Nephron progenitor cell (in vitro differentiated cells): Measurements from ENCODE around the gene LACC1.

Source experiments
- DNase-seq: peaks from one replicate; pipeline ENCODE4 v3.0.0; 2021
- H3K27ac Mint-ChIP-seq: 2 replicates; pipeline ENCODE4 v1.8.0; 2021; ENCODE audit warnings: mild to moderate bottlenecking, moderate library complexity, mixed read lengths
- H3K27me3 Mint-ChIP-seq: 2 replicates; pipeline ENCODE4 v1.8.0; 2021; ENCODE audit warnings: mild to moderate bottlenecking, low read depth, mixed read lengths; ENCODE audit not compliant: poor library complexity
- H3K36me3 Mint-ChIP-seq: 2 replicates; pipeline ENCODE4 v1.8.0; 2021; ENCODE audit warnings: low read depth, mixed read lengths
- H3K4me1 Mint-ChIP-seq: 2 replicates; pipeline ENCODE4 v1.8.0; 2021; ENCODE audit warnings: mixed read lengths
- H3K4me3 Mint-ChIP-seq: 2 replicates; pipeline ENCODE4 v1.8.0; 2021; ENCODE audit warnings: mild to moderate bottlenecking, moderate library complexity, mixed read lengths
- H3K9me3 Mint-ChIP-seq: 2 replicates; pipeline ENCODE4 v1.8.0; 2021; ENCODE audit warnings: mild to moderate bottlenecking, moderate library complexity, mixed read lengths
- CTCF ChIP-seq: fragments of 200-600 bp; sonication (generic); IDR thresholded peaks from 2 replicates; pipeline ENCODE4 v1.5.0; 2021; ENCODE audit warnings: antibody characterized with exemption

The LACC1 gene

GRCh38 chr13:43848001-43848649 is 31.6 kb upstream of the LACC1 start:
- Mint-ChIP-seq H3K9me3 (peaks cover 41% of the 10 kb centered on the region), H3K27ac (peak overlapping the region; percentile 29), H3K4me3 (no peak overlapping the region), H3K36me3 (peaks cover 58% of the 10 kb centered on the region), H3K27me3 (peaks cover 2% of the 10 kb centered on the region), H3K4me1 (no peaks in the 10 kb centered on the region)
- no peak for DNase-seq
- no peak for TF ChIP-seq CTCF

GRCh38 chr13:43850873-43851272 is 28.8 kb upstream of the LACC1 start:
- Mint-ChIP-seq H3K4me3 (no peak overlapping the region), H3K9me3 (peaks cover 69% of the 10 kb centered on the region), H3K4me1 (no peaks in the 10 kb centered on the region), H3K27me3 (peaks cover 2% of the 10 kb centered on the region), H3K27ac (no peak overlapping the region), H3K36me3 (peaks cover 79% of the 10 kb centered on the region)
- no peak for TF ChIP-seq CTCF
- DNase-seq = no peak

- Mint-ChIP-seq H3K4me1 (no peaks in the 10 kb centered on the region), H3K27me3 (peaks cover 2% of the 10 kb centered on the region), H3K4me3 (no peak overlapping the region), H3K36me3 (peaks cover 89% of the 10 kb centered on the region), H3K27ac (no peak overlapping the region), H3K9me3 (peaks cover 73% of the 10 kb centered on the region)
- TF ChIP-seq CTCF = no peak
- no peak for DNase-seq
Observed at GRCh38 chr13:43852923-43853404, 26.7 kb upstream of the LACC1 start.

GRCh38 chr13:43861863-43862262 is 17.8 kb upstream of the LACC1 start:
- TF ChIP-seq CTCF = no peak
- DNase-seq = no peak
- H3K27me3 Mint-ChIP-seq = no peaks in the 10 kb centered on the region
- peaks cover 16% of the 10 kb centered on the region for H3K9me3 Mint-ChIP-seq
- no peak overlapping the region for H3K4me3 Mint-ChIP-seq
- H3K4me1 Mint-ChIP-seq = no peaks in the 10 kb centered on the region
- peaks cover 47% of the 10 kb centered on the region for H3K36me3 Mint-ChIP-seq
- H3K27ac Mint-ChIP-seq = no peak overlapping the region

- Mint-ChIP-seq H3K36me3 (peaks cover 33% of the 10 kb centered on the region), H3K27ac (no peak overlapping the region), H3K27me3 (no peaks in the 10 kb centered on the region), H3K4me1 (no peaks in the 10 kb centered on the region), H3K9me3 (peaks cover 16% of the 10 kb centered on the region), H3K4me3 (no peak overlapping the region)
- no peak for TF ChIP-seq CTCF
- no peak for DNase-seq
Observed at GRCh38 chr13:43864921-43865320, 14.8 kb upstream of the LACC1 start.

- Mint-ChIP-seq H3K4me3 (no peak overlapping the region), H3K36me3 (peaks cover 28% of the 10 kb centered on the region), H3K27ac (no peak overlapping the region), H3K27me3 (no peaks in the 10 kb centered on the region), H3K9me3 (peaks cover 16% of the 10 kb centered on the region), H3K4me1 (no peaks in the 10 kb centered on the region)
- DNase-seq = no peak
- TF ChIP-seq CTCF = no peak
Observed at GRCh38 chr13:43865892-43866291, 13.8 kb upstream of the LACC1 start.
